Type B pancreatic cell (in vitro differentiated cells): Measurements from ENCODE around the gene CA6. TPM values are rescaled to one million over a fixed set of nuclear protein-coding genes. Genes with fewer than 3 reads are reported as not detected.

Source experiments
- DNase-seq: peaks from one replicate; pipeline ENCODE4 v3.0.0; 2021; ENCODE audit warnings: mixed read lengths; ENCODE audit not compliant: unreplicated experiment; ENCODE audit errors: extremely low spot score
- H3K27ac Mint-ChIP-seq: 2 replicates; pipeline ENCODE4 v1.8.0; 2021; ENCODE audit warnings: mild to moderate bottlenecking, mixed read lengths
- H3K27me3 Mint-ChIP-seq: 2 replicates; pipeline ENCODE4 v1.8.0; 2021; ENCODE audit warnings: mixed read lengths
- H3K36me3 Mint-ChIP-seq: 2 replicates; pipeline ENCODE4 v1.8.0; 2021; ENCODE audit warnings: mixed read lengths
- H3K4me1 Mint-ChIP-seq: one replicate; pipeline ENCODE4 v1.8.0; 2021; ENCODE audit warnings: mixed read lengths; ENCODE audit not compliant: unreplicated experiment
- H3K4me3 Mint-ChIP-seq: 2 replicates; pipeline ENCODE4 v1.8.0; 2021; ENCODE audit warnings: mild to moderate bottlenecking, mixed read lengths
- H3K9me3 Mint-ChIP-seq: 2 replicates; pipeline ENCODE4 v1.8.0; 2021; ENCODE audit warnings: mixed read lengths
- CTCF ChIP-seq: fragments of 200-600 bp; sonication (generic); conservative IDR thresholded peaks from 2 replicates; pipeline ENCODE4 v1.5.0; 2021; ENCODE audit warnings: antibody characterized with exemption, mild to moderate bottlenecking
- total RNA-seq: library from RNA; stranded (reverse); gene quantifications from 2 replicates; pipeline ENCODE4 v1.2.1, GENCODE V29; 2021; ENCODE audit warnings: low replicate concordance

Gene CA6
- total RNA-seq, 1 donor from 2014 or later: not detected

- no peak for TF ChIP-seq CTCF
- H3K36me3 Mint-ChIP-seq: no peaks in the 10 kb centered on the region
- no peaks in the 10 kb centered on the region for H3K9me3 Mint-ChIP-seq
- H3K27me3 Mint-ChIP-seq: no peaks in the 10 kb centered on the region
- H3K4me3 Mint-ChIP-seq: no peak overlapping the region
- no peak for DNase-seq
- H3K27ac Mint-ChIP-seq: no peak overlapping the region
- no peaks in the 10 kb centered on the region for H3K4me1 Mint-ChIP-seq
Observed at GRCh38 chr1:8970870-8971337, 25.2 kb downstream of the CA6 start.

- no peak for TF ChIP-seq CTCF
- H3K4me1 Mint-ChIP-seq: no peaks in the 10 kb centered on the region
- no peaks in the 10 kb centered on the region for H3K36me3 Mint-ChIP-seq
- no peak for DNase-seq
- H3K27me3 Mint-ChIP-seq: no peaks in the 10 kb centered on the region
- no peak overlapping the region for H3K27ac Mint-ChIP-seq
- no peak overlapping the region for H3K4me3 Mint-ChIP-seq
- H3K9me3 Mint-ChIP-seq: no peaks in the 10 kb centered on the region
Observed at GRCh38 chr1:8974551-8974950, 28.9 kb downstream of the CA6 start.

- Mint-ChIP-seq H3K27ac (no peak overlapping the region), H3K27me3 (no peaks in the 10 kb centered on the region), H3K9me3 (no peaks in the 10 kb centered on the region), H3K36me3 (no peaks in the 10 kb centered on the region), H3K4me1 (no peaks in the 10 kb centered on the region), H3K4me3 (no peak overlapping the region)
- no peak for DNase-seq
- no peak for TF ChIP-seq CTCF
Observed at GRCh38 chr1:8976338-8976737, 30.7 kb downstream of the CA6 start.

GRCh38 chr1:8976896-8977450 is 31.3 kb downstream of the CA6 start:
- no peaks in the 10 kb centered on the region for H3K27me3 Mint-ChIP-seq
- no peaks in the 10 kb centered on the region for H3K9me3 Mint-ChIP-seq
- no peak overlapping the region for H3K27ac Mint-ChIP-seq
- no peak for TF ChIP-seq CTCF
- H3K4me3 Mint-ChIP-seq: no peak overlapping the region
- DNase-seq: no peak
- no peaks in the 10 kb centered on the region for H3K4me1 Mint-ChIP-seq
- no peaks in the 10 kb centered on the region for H3K36me3 Mint-ChIP-seq

GRCh38 chr1:8980656-8981055 is 35.0 kb downstream of the CA6 start:
- H3K27ac Mint-ChIP-seq: no peak overlapping the region
- H3K36me3 Mint-ChIP-seq: no peaks in the 10 kb centered on the region
- H3K4me3 Mint-ChIP-seq: no peak overlapping the region
- DNase-seq: no peak
- no peak for TF ChIP-seq CTCF
- H3K4me1 Mint-ChIP-seq: no peaks in the 10 kb centered on the region
- H3K9me3 Mint-ChIP-seq: no peaks in the 10 kb centered on the region
- H3K27me3 Mint-ChIP-seq: no peaks in the 10 kb centered on the region

- Mint-ChIP-seq H3K4me3 (no peak overlapping the region), H3K36me3 (no peaks in the 10 kb centered on the region), H3K27ac (no peak overlapping the region), H3K27me3 (no peaks in the 10 kb centered on the region), H3K9me3 (no peaks in the 10 kb centered on the region), H3K4me1 (no peaks in the 10 kb centered on the region)
- TF ChIP-seq CTCF: no peak
- no peak for DNase-seq
Observed at GRCh38 chr1:8981169-8981568, 35.5 kb downstream of the CA6 start.
